ENCODE results near the gene MRC2.
"Not testable (repeated sequence)": the region's sequence is repeated elsewhere in the genome, so short reads cannot be mapped to it uniquely, and the experiment has no call there.

Gene MRC2

GRCh38 chr17:62684179-62684578 lies 56.7 kb downstream of the MRC2 start:
- Mint-ChIP-seq H3K4me1 (ENCODE audit: low read depth) (no peaks in the 10 kb centered on the region), H3K4me3 (no peak overlapping the region), H3K9me3 (no peaks in the 10 kb centered on the region), H3K27ac (no peak overlapping the region), H3K27me3 (ENCODE audit: low read depth) (peaks cover 3% of the 10 kb centered on the region), H3K36me3 (ENCODE audit: low read depth) (no peaks in the 10 kb centered on the region)

- H3K27me3 Mint-ChIP-seq (ENCODE audit: low read depth), result peaks cover 3% of the 10 kb centered on the region
Measured at GRCh38 chr17:62687997-62688396, 60.5 kb downstream of the MRC2 start.

GRCh38 chr17:62688398-62689160 lies 61.1 kb downstream of the MRC2 start:
- Mint-ChIP-seq H3K9me3 (no peaks in the 10 kb centered on the region), H3K4me1 (ENCODE audit: low read depth) (no peaks in the 10 kb centered on the region), H3K4me3 (no peak overlapping the region), H3K27ac (no peak overlapping the region), H3K27me3 (ENCODE audit: low read depth) (peaks cover 3% of the 10 kb centered on the region), H3K36me3 (ENCODE audit: low read depth) (no peaks in the 10 kb centered on the region)

More at GRCh38 chr17:62687997-62688396, 60.5 kb downstream of the MRC2 start:
- no peak overlapping the region for H3K27ac Mint-ChIP-seq
- no peak overlapping the region for H3K4me3 Mint-ChIP-seq
- H3K36me3 Mint-ChIP-seq (ENCODE audit: low read depth), result no peaks in the 10 kb centered on the region
- H3K4me1 Mint-ChIP-seq (ENCODE audit: low read depth), result no peaks in the 10 kb centered on the region
- H3K9me3 Mint-ChIP-seq, result no peaks in the 10 kb centered on the region

GRCh38 chr17:62689441-62690167 lies 62.1 kb downstream of the MRC2 start:
- peaks cover 7% of the 10 kb centered on the region for H3K27me3 Mint-ChIP-seq (ENCODE audit: low read depth)
- no peaks in the 10 kb centered on the region for H3K4me1 Mint-ChIP-seq (ENCODE audit: low read depth)
- H3K27ac Mint-ChIP-seq, result no peak overlapping the region
- no peak overlapping the region for H3K4me3 Mint-ChIP-seq
- H3K36me3 Mint-ChIP-seq (ENCODE audit: low read depth), result no peaks in the 10 kb centered on the region
- no peaks in the 10 kb centered on the region for H3K9me3 Mint-ChIP-seq

GRCh38 chr17:62690168-62690897 lies 62.9 kb downstream of the MRC2 start:
- Mint-ChIP-seq H3K36me3 (ENCODE audit: low read depth) (no peaks in the 10 kb centered on the region), H3K4me3 (no peak overlapping the region), H3K27ac (no peak overlapping the region), H3K9me3 (no peaks in the 10 kb centered on the region), H3K27me3 (ENCODE audit: low read depth) (peaks cover 7% of the 10 kb centered on the region), H3K4me1 (ENCODE audit: low read depth) (no peaks in the 10 kb centered on the region)

- not testable (repeated sequence) for H3K27ac Mint-ChIP-seq; H3K27me3 Mint-ChIP-seq (ENCODE audit: low read depth); H3K36me3 Mint-ChIP-seq (ENCODE audit: low read depth); H3K9me3 Mint-ChIP-seq; H3K4me3 Mint-ChIP-seq; H3K4me1 Mint-ChIP-seq (ENCODE audit: low read depth)
Measured at GRCh38 chr17:62691589-62691915, 64.1 kb downstream of the MRC2 start.

GRCh38 chr17:62692159-62692651 lies 64.7 kb downstream of the MRC2 start:
- Mint-ChIP-seq H3K27ac (no peak overlapping the region), H3K36me3 (ENCODE audit: low read depth) (no peaks in the 10 kb centered on the region), H3K4me3 (no peak overlapping the region), H3K9me3 (no peaks in the 10 kb centered on the region), H3K27me3 (ENCODE audit: low read depth) (peaks cover 4% of the 10 kb centered on the region), H3K4me1 (ENCODE audit: low read depth) (no peaks in the 10 kb centered on the region)

- no peaks in the 10 kb centered on the region for H3K4me1 Mint-ChIP-seq (ENCODE audit: low read depth)
- no peak overlapping the region for H3K4me3 Mint-ChIP-seq
- no peak overlapping the region for H3K27ac Mint-ChIP-seq
- H3K27me3 Mint-ChIP-seq (ENCODE audit: low read depth), result peaks cover 7% of the 10 kb centered on the region
- no peaks in the 10 kb centered on the region for H3K36me3 Mint-ChIP-seq (ENCODE audit: low read depth)
- no peaks in the 10 kb centered on the region for H3K9me3 Mint-ChIP-seq
Measured at GRCh38 chr17:62692721-62693431, 65.4 kb downstream of the MRC2 start.

GRCh38 chr17:62693616-62694409 lies 66.3 kb downstream of the MRC2 start:
- Mint-ChIP-seq H3K4me3 (no peak overlapping the region), H3K27ac (no peak overlapping the region), H3K36me3 (ENCODE audit: low read depth) (no peaks in the 10 kb centered on the region), H3K9me3 (no peaks in the 10 kb centered on the region), H3K27me3 (ENCODE audit: low read depth) (peaks cover 8% of the 10 kb centered on the region), H3K4me1 (ENCODE audit: low read depth) (no peaks in the 10 kb centered on the region)

GRCh38 chr17:62695093-62695738 lies 67.7 kb downstream of the MRC2 start:
- H3K27ac Mint-ChIP-seq; H3K36me3 Mint-ChIP-seq (ENCODE audit: low read depth); H3K4me3 Mint-ChIP-seq; H3K9me3 Mint-ChIP-seq; H3K4me1 Mint-ChIP-seq (ENCODE audit: low read depth): not testable (repeated sequence)
- peaks cover 13% of the 10 kb centered on the region for H3K27me3 Mint-ChIP-seq (ENCODE audit: low read depth)

GRCh38 chr17:62696256-62696655 lies 68.8 kb downstream of the MRC2 start:
- Mint-ChIP-seq H3K27ac (no peak overlapping the region), H3K27me3 (ENCODE audit: low read depth) (peaks cover 17% of the 10 kb centered on the region), H3K36me3 (ENCODE audit: low read depth) (no peaks in the 10 kb centered on the region), H3K9me3 (no peaks in the 10 kb centered on the region), H3K4me1 (ENCODE audit: low read depth) (no peaks in the 10 kb centered on the region), H3K4me3 (no peak overlapping the region)

- no peak overlapping the region for H3K4me3 Mint-ChIP-seq
- no peaks in the 10 kb centered on the region for H3K36me3 Mint-ChIP-seq (ENCODE audit: low read depth)
- H3K4me1 Mint-ChIP-seq (ENCODE audit: low read depth), result no peaks in the 10 kb centered on the region
- peaks cover 17% of the 10 kb centered on the region for H3K27me3 Mint-ChIP-seq (ENCODE audit: low read depth)
- no peaks in the 10 kb centered on the region for H3K9me3 Mint-ChIP-seq
- H3K27ac Mint-ChIP-seq, result no peak overlapping the region
Measured at GRCh38 chr17:62696726-62697490, 69.4 kb downstream of the MRC2 start.

- H3K4me3 Mint-ChIP-seq; H3K4me1 Mint-ChIP-seq (ENCODE audit: low read depth): not testable (repeated sequence)
Measured at GRCh38 chr17:62698459-62698858, 71.0 kb downstream of the MRC2 start.

More at GRCh38 chr17:62698459-62698858, 71.0 kb downstream of the MRC2 start:
- not testable (repeated sequence) for H3K27ac Mint-ChIP-seq; H3K36me3 Mint-ChIP-seq (ENCODE audit: low read depth); H3K9me3 Mint-ChIP-seq
- H3K27me3 Mint-ChIP-seq (ENCODE audit: low read depth), result peaks cover 17% of the 10 kb centered on the region
